KMS-11 (cell line): ENCODE results near the gene MAEL.

Experiments used
- H2AFZ ChIP-seq: fragments of 200-600 bp; sonication (generic); 2 replicates; pipeline ENCODE4 v1.6.1; 2016; ENCODE audit warnings: antibody characterized with exemption, mixed run types, low read depth
- H3K27ac ChIP-seq: fragments of 200-600 bp; sonication (generic); 2 replicates; pipeline ENCODE4 v1.6.1; 2016; ENCODE audit warnings: mild to moderate bottlenecking, mixed run types
- H3K27me3 ChIP-seq: fragments of 200-600 bp; sonication (generic); 2 replicates; pipeline ENCODE4 v1.6.1; 2017; ENCODE audit warnings: mild to moderate bottlenecking, low read depth, mixed run types, moderate library complexity; ENCODE audit not compliant: insufficient read depth
- H3K36me3 ChIP-seq: fragments of 200-600 bp; sonication (generic); 2 replicates; pipeline ENCODE4 v1.6.1; 2017; ENCODE audit warnings: mild to moderate bottlenecking, mixed run types; ENCODE audit not compliant: insufficient read depth
- H3K4me1 ChIP-seq: fragments of 200-600 bp; sonication (generic); 2 replicates; pipeline ENCODE4 v1.6.1; 2016; ENCODE audit warnings: mild to moderate bottlenecking, low read depth, mixed run types; ENCODE audit not compliant: poor library complexity, severe bottlenecking
- H3K4me2 ChIP-seq: fragments of 200-600 bp; sonication (generic); 2 replicates; pipeline ENCODE4 v1.7.0; 2016; ENCODE audit warnings: mild to moderate bottlenecking, mixed run types
- H3K4me3 ChIP-seq: fragments of 200-600 bp; sonication (generic); IDR thresholded peaks from 2 replicates; pipeline ENCODE4 v1.6.1; 2017; ENCODE audit warnings: low read depth, low read length, mixed read lengths; ENCODE audit not compliant: insufficient read depth
- H3K79me2 ChIP-seq: fragments of 200-600 bp; sonication (generic); 2 replicates; pipeline ENCODE4 v1.6.1; 2016; ENCODE audit warnings: low read depth, mixed run types; ENCODE audit not compliant: insufficient read depth
- H3K9ac ChIP-seq: fragments of 200-600 bp; sonication (generic); 2 replicates; pipeline ENCODE4 v1.6.1; 2016; ENCODE audit warnings: mild to moderate bottlenecking, mixed run types
- H4K20me1 ChIP-seq: fragments of 200-600 bp; sonication (generic); 2 replicates; pipeline ENCODE4 v1.6.1; 2016; ENCODE audit warnings: mild to moderate bottlenecking, mixed run types; ENCODE audit not compliant: insufficient read depth
- CTCF ChIP-seq: fragments of 200-600 bp; sonication (generic); conservative IDR thresholded peaks from 2 replicates; pipeline ENCODE4 v1.6.1; 2017; ENCODE audit warnings: low read depth, mild to moderate bottlenecking, antibody characterized with exemption, low read length, moderate library complexity, mixed read lengths

Gene MAEL

DNA sequence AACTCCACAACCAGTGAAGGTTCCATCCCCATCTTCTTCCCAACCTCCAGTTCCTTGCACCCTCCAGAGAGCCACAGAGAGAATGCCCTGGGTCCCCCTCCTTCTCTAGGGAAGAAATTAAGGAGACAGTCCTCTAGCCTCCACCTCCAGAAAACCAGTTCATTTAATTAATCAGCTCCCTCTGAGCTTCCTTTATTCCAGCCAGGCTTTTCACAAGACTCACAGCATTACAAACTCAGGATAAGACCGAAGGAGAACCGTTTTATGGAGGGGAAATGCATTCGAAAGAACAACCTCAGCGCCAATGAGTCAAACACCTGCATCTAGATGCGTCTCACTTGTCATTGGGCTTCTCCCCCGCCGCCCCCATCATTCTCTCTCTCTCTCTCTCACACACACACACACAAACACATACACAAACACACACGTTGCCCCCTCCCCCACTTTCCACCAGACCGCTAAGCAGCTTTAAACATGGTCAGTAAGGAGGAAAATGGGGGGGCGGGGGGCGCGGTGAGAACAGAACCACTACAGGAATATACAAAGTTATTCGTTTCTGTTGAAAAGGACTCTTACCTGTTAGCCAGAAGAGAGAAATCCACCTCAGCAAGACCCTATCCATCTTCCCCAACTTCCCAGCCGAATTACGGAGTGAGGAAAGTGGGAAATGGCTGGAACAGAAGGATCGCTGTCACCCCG is 14.3 kb upstream of the MAEL start:
- Histone ChIP-seq H3K27ac (no peak overlapping the region), H3K4me1 (peaks cover 29% of the 10 kb centered on the region), H4K20me1 (no peaks in the 10 kb centered on the region), H3K4me3 (peak overlapping the region; percentile 90), H3K36me3 (no peaks in the 10 kb centered on the region), H2AFZ (peak overlapping the region; percentile 96), H3K27me3 (peaks cover 15% of the 10 kb centered on the region; the same call in 1 of the 2 replicates), H3K79me2 (no peaks in the 10 kb centered on the region), H3K4me2 (peak overlapping the region; percentile 94), H3K9ac (peak overlapping the region; percentile 36; the same call in 1 of the 2 replicates)
- no peak for TF ChIP-seq CTCF

DNA sequence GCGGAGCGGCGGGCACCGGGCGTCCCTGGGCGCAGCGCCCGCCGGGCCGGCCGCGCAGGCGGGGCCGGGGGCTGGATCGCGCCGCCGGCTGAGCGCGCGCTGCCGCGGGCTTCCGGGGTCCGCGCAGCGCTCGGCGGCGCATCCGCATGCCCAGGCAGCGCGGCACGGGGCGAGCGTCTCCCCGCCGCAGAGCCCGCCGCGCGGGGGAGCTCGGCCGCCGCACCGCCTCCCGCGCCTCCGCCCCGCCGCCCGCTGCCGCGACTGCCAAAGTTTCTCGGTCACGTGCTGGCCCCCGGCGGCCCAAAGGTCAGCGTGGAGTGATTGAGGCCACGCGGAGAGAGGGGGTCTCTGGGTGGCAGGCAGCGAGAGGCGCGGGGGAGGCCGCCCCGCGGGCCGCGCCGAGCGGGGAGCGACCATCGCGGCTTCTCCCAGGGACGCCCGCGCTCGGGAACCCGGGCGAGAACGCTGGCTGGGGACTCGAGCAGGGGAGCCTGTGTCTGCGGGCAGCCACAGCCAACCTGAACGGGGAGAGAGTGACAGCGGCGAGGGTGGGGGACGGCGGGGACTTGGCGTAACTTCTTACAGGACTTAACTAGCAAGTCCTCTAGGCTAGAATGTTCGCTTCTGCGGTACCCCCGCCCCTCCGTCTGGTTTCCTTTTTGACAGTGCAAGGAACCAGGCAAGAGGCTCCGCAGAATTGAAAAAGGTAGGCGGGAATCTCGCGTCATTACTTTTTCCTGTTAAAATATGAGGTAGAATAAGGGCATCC is 13.5 kb upstream of the MAEL start, which contains the start of gene ILDR2:
TSS of gene ILDR2 (minus strand) at position 180 of the 769 bp plus-strand sequence. CDS start 272 bp downstream, outside the sequence.
- H3K79me2 ChIP-seq, result no peaks in the 10 kb centered on the region
- H3K27ac ChIP-seq, result no peak within 1 kb of the TSS
- no peaks in the 10 kb centered on the region for H4K20me1 ChIP-seq
- peak within 1 kb of the TSS; percentile 96 for H2AFZ ChIP-seq
- peaks cover 15% of the 10 kb centered on the region; the same call in 1 of the 2 replicates for H3K27me3 ChIP-seq
- H3K4me1 ChIP-seq, result peaks cover 29% of the 10 kb centered on the region
- H3K4me3 ChIP-seq, result peak within 1 kb of the TSS; percentile 90
- H3K4me2 ChIP-seq, result peak within 1 kb of the TSS; percentile 94
- H3K36me3 ChIP-seq, result no peaks in the 10 kb centered on the region
- TF ChIP-seq CTCF, result no peak; the same call in 1 of the 2 replicates
- H3K9ac ChIP-seq, result peak within 1 kb of the TSS; percentile 63; the same call in 1 of the 2 replicates

GRCh38 chr1:166977951-166978350 is 11.1 kb upstream of the MAEL start:
- H2AFZ ChIP-seq, result no peak overlapping the region
- no peak for TF ChIP-seq CTCF
- no peak overlapping the region for H3K9ac ChIP-seq
- no peak overlapping the region; the same call in 1 of the 2 replicates for H3K4me2 ChIP-seq
- H3K27me3 ChIP-seq, result peaks cover 15% of the 10 kb centered on the region; the same call in 1 of the 2 replicates
- H3K79me2 ChIP-seq, result no peaks in the 10 kb centered on the region
- H4K20me1 ChIP-seq, result no peaks in the 10 kb centered on the region
- no peak overlapping the region for H3K27ac ChIP-seq
- no peak overlapping the region for H3K4me3 ChIP-seq
- peaks cover 29% of the 10 kb centered on the region for H3K4me1 ChIP-seq
- no peaks in the 10 kb centered on the region for H3K36me3 ChIP-seq

- Histone ChIP-seq H2AFZ (no peak overlapping the region), H3K79me2 (no peaks in the 10 kb centered on the region), H3K4me2 (peak overlapping the region; percentile 3; the same call in 1 of the 2 replicates), H4K20me1 (no peaks in the 10 kb centered on the region), H3K27me3 (peaks cover 14% of the 10 kb centered on the region; the same call in 1 of the 2 replicates), H3K9ac (no peak overlapping the region), H3K36me3 (no peaks in the 10 kb centered on the region), H3K27ac (no peak overlapping the region), H3K4me3 (no peak overlapping the region), H3K4me1 (peaks cover 29% of the 10 kb centered on the region)
- TF ChIP-seq CTCF, result no peak
These were observed 10.3 kb upstream of the MAEL start for GRCh38 chr1:166978821-166979220.
